ENCODE data around the gene SLC7A6.

SLC7A6 gene

GRCh38 chr16:68257251-68257905, 6.9 kb upstream of the SLC7A6 start:
- no peak for DNase-seq (ENCODE audit: low read depth, low spot score)

GRCh38 chr16:68257906-68258800, 6.2 kb upstream of the SLC7A6 start:
- no peak for DNase-seq (ENCODE audit: low read depth, low spot score)

GRCh38 chr16:68259007-68259825, 5.1 kb upstream of the SLC7A6 start:
- no peak for DNase-seq (ENCODE audit: low read depth, low spot score)

- DNase-seq (ENCODE audit: low read depth, low spot score), result no peak
Measured at GRCh38 chr16:68263559-68264127, 683 bp upstream of the SLC7A6 start.

- no peak for DNase-seq (ENCODE audit: low read depth, low spot score)
Measured at GRCh38 chr16:68265078-68265920, 973 bp downstream of the SLC7A6 start.

GRCh38 chr16:68267612-68268405, 3.5 kb downstream of the SLC7A6 start:
- DNase-seq (ENCODE audit: low read depth, low spot score), result no peak

- no peak for DNase-seq (ENCODE audit: low read depth, low spot score)
Measured at GRCh38 chr16:68269793-68270192, 5.5 kb downstream of the SLC7A6 start.

GRCh38 chr16:68270353-68270752, 6.0 kb downstream of the SLC7A6 start:
- DNase-seq (ENCODE audit: low read depth, low spot score), result no peak

- DNase-seq (ENCODE audit: low read depth, low spot score), result no peak
Measured at GRCh38 chr16:68272507-68273209, 8.3 kb downstream of the SLC7A6 start.

GRCh38 chr16:68273459-68273858, 9.1 kb downstream of the SLC7A6 start:
- no peak for DNase-seq (ENCODE audit: low read depth, low spot score)

GRCh38 chr16:68273896-68274295, 9.6 kb downstream of the SLC7A6 start:
- DNase-seq (ENCODE audit: low read depth, low spot score), result no peak

- no peak for DNase-seq (ENCODE audit: low read depth, low spot score)
Measured at GRCh38 chr16:68274441-68274840, 10.1 kb downstream of the SLC7A6 start.

GRCh38 chr16:68275611-68276191, 11.4 kb downstream of the SLC7A6 start:
- DNase-seq (ENCODE audit: low read depth, low spot score), result no peak

- no peak for DNase-seq (ENCODE audit: low read depth, low spot score)
Measured at GRCh38 chr16:68276223-68276622, 11.9 kb downstream of the SLC7A6 start.

GRCh38 chr16:68279726-68280558, 15.6 kb downstream of the SLC7A6 start:
- DNase-seq (ENCODE audit: low read depth, low spot score), result no peak

- DNase-seq (ENCODE audit: low read depth, low spot score), result no peak
Measured at GRCh38 chr16:68281368-68282063, 17.2 kb downstream of the SLC7A6 start.

- DNase-seq (ENCODE audit: low read depth, low spot score), result no peak
Measured at GRCh38 chr16:68282064-68282452, 17.7 kb downstream of the SLC7A6 start.

GRCh38 chr16:68283346-68283745, 19.0 kb downstream of the SLC7A6 start:
- no peak for DNase-seq (ENCODE audit: low read depth, low spot score)
